Mesendoderm (in vitro differentiated cells): ENCODE results near the gene GJB2.

Experiments
- DNase-seq: peaks from one replicate; pipeline ENCODE4 v3.0.0; 2013
- H2AK5ac ChIP-seq: 2 replicates; pipeline ENCODE4 v1.6.1; 2013; ENCODE audit warnings: low read length, inconsistent platforms
- H2BK120ac ChIP-seq: 2 replicates; pipeline ENCODE4 v1.6.1; 2013; ENCODE audit warnings: low read depth, mild to moderate bottlenecking, low read length, moderate library complexity, mixed read lengths
- H2BK15ac ChIP-seq: replicated peaks from 2 replicates; pipeline ENCODE4 v1.6.1; 2013; ENCODE audit warnings: low read depth, mild to moderate bottlenecking, moderate library complexity
- H2BK5ac ChIP-seq: 2 replicates; pipeline ENCODE4 v1.6.1; 2013; ENCODE audit warnings: low read length, inconsistent platforms
- H3K18ac ChIP-seq: 2 replicates; pipeline ENCODE4 v1.6.1; 2013; ENCODE audit warnings: mild to moderate bottlenecking, low read length, mixed read lengths
- H3K23ac ChIP-seq: one replicate; pipeline ENCODE4 v1.6.1; 2013; ENCODE audit warnings: low read length
- H3K27ac ChIP-seq: 2 replicates; pipeline ENCODE4 v1.5.1; 2013; ENCODE audit warnings: low read depth, mild to moderate bottlenecking, inconsistent platforms, low read length, moderate library complexity
- H3K27me3 ChIP-seq: 2 replicates; pipeline ENCODE4 v1.6.1; 2013; ENCODE audit warnings: low read length, control low read depth, mild to moderate bottlenecking, inconsistent platforms; ENCODE audit not compliant: insufficient read depth, poor library complexity
- H3K36me3 ChIP-seq: 2 replicates; pipeline ENCODE4 v1.6.1; 2013; ENCODE audit warnings: low read length, inconsistent platforms; ENCODE audit not compliant: control insufficient read depth, insufficient read depth
- H3K4ac ChIP-seq: one replicate; pipeline ENCODE4 v1.6.1; 2013; ENCODE audit warnings: low read depth, mild to moderate bottlenecking, low read length, moderate library complexity
- H3K4me1 ChIP-seq: 2 replicates; pipeline ENCODE4 v1.6.1; 2013; ENCODE audit warnings: low read depth, low read length, inconsistent platforms; ENCODE audit not compliant: control insufficient read depth
- H3K4me2 ChIP-seq: 2 replicates; pipeline ENCODE4 v1.6.1; 2013; ENCODE audit warnings: low read length
- H3K4me3 ChIP-seq: 2 replicates; pipeline ENCODE4 v1.5.1; 2013; ENCODE audit warnings: mild to moderate bottlenecking, low read length
- H3K56ac ChIP-seq: one replicate; pipeline ENCODE4 v1.6.1; 2013; ENCODE audit warnings: low read length
- H3K79me1 ChIP-seq: 2 replicates; pipeline ENCODE4 v1.6.1; 2013; ENCODE audit warnings: low read length, inconsistent platforms
- H3K79me2 ChIP-seq: 2 replicates; pipeline ENCODE4 v1.6.1; 2013; ENCODE audit warnings: mild to moderate bottlenecking, low read length; ENCODE audit not compliant: control insufficient read depth, insufficient read depth
- H3K9ac ChIP-seq: 2 replicates; pipeline ENCODE4 v1.6.1; 2013; ENCODE audit warnings: low read length, inconsistent platforms
- H4K5ac ChIP-seq: one replicate; pipeline ENCODE4 v1.6.1; 2013; ENCODE audit warnings: low read length
- H4K8ac ChIP-seq: one replicate; pipeline ENCODE4 v1.6.1; 2013; ENCODE audit warnings: low read depth, mild to moderate bottlenecking, control low read depth, low read length, moderate library complexity
- WGBS: extraction: QIAGEN DNeasy Blood & Tissue Kit; methylation state at CpG from one replicate; pipeline ENCODE4 v1.1.7; 2013; ENCODE audit warnings: low lambda C conversion rate, missing lambda C conversion rate; ENCODE audit not compliant: insufficient coverage; ENCODE audit errors: extremely low coverage; 5-methylcytosine and 5-hydroxymethylcytosine counted together

Gene GJB2

DNA sequence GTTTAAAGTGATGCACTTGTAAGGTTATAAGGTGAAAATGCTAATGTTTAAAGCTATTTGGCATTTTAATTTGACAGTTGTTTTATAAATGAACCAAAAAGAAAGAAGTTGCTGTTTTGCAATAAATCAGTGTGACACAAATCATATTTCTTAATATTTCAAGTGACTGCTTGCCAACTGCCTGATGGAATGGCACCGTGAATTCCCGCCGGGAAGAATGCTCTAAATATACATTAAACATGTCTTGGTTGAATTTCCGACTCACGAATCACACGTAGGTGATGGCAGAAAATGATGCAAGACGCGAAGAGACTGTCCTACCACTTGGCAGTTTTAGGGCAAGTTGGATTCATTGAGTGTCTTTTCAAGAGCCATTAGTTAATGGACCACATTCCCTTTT lies 3.1 kb upstream of the GJB2 start:
- H3K56ac ChIP-seq = no peak overlapping the region
- H4K8ac ChIP-seq = no peak overlapping the region
- no peaks in the 10 kb centered on the region for H3K79me1 ChIP-seq
- H3K79me2 ChIP-seq = no peaks in the 10 kb centered on the region
- no peak overlapping the region for H2BK5ac ChIP-seq
- H3K27me3 ChIP-seq = peaks cover 39% of the 10 kb centered on the region
- no peak overlapping the region for H3K23ac ChIP-seq
- no peak overlapping the region for H2AK5ac ChIP-seq
- no peak for DNase-seq
- no peak overlapping the region for H3K9ac ChIP-seq
- H3K4me1 ChIP-seq = no peaks in the 10 kb centered on the region
- no peak overlapping the region for H2BK15ac ChIP-seq
- no peak overlapping the region for H3K18ac ChIP-seq
- H4K5ac ChIP-seq = no peak overlapping the region
- H3K4ac ChIP-seq = no peak overlapping the region
- no peak overlapping the region for H3K4me3 ChIP-seq
- no CpG with 5 or more reads among the region's 8 CpGs for WGBS
- no peak overlapping the region for H3K27ac ChIP-seq
- H3K36me3 ChIP-seq = no peaks in the 10 kb centered on the region
- no peak overlapping the region for H3K4me2 ChIP-seq
- no peak overlapping the region for H2BK120ac ChIP-seq

DNA sequence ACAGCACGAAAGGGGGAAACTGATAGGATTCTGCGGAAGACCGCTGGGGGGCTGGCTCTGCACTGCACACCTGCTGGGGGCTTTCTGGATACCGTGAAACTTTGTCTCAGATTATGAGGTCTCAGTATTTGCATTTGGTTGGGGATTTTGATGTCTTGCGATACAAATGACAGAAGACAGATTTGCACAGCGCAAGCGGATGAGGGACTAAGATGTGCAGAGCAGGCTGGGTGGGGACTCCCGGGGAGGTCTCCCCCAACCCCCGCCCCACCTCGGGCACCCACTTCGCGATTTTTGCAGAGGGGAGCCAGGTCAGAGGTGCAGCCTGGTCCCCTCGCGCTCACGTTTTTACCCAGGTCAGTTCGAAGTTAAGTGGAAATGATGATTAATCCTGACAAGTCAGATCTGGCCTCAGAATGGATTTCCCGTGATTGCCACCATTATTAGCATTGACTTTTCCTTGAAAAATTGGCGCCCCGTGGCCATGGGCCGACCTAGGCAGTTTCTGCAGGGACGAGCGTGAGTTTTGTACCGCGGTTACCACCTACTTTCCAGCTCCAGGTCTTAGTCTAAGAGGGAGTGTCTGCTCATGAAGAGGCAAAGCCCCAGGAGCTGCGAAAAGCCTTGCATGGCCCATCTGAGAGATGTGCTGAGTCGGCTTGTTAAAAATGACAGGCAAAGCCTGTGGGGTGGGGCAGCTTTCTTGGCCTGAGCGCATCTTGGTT lies 1.3 kb upstream of the GJB2 start:
- no peak for DNase-seq
- Histone ChIP-seq H3K56ac (no peak overlapping the region), H3K4ac (no peak overlapping the region), H3K27ac (no peak overlapping the region), H2BK120ac (no peak overlapping the region), H3K4me3 (no peak overlapping the region), H3K18ac (no peak overlapping the region), H3K23ac (no peak overlapping the region), H3K27me3 (peaks cover 43% of the 10 kb centered on the region), H2BK15ac (no peak overlapping the region), H4K5ac (no peak overlapping the region), H3K36me3 (no peaks in the 10 kb centered on the region), H2AK5ac (no peak overlapping the region), H3K4me1 (no peaks in the 10 kb centered on the region), H2BK5ac (no peak overlapping the region), H3K4me2 (no peak overlapping the region), H4K8ac (no peak overlapping the region), H3K79me2 (no peaks in the 10 kb centered on the region), H3K79me1 (no peaks in the 10 kb centered on the region), H3K9ac (no peak overlapping the region)
- WGBS = no CpG with 5 or more reads among the region's 27 CpGs

DNA sequence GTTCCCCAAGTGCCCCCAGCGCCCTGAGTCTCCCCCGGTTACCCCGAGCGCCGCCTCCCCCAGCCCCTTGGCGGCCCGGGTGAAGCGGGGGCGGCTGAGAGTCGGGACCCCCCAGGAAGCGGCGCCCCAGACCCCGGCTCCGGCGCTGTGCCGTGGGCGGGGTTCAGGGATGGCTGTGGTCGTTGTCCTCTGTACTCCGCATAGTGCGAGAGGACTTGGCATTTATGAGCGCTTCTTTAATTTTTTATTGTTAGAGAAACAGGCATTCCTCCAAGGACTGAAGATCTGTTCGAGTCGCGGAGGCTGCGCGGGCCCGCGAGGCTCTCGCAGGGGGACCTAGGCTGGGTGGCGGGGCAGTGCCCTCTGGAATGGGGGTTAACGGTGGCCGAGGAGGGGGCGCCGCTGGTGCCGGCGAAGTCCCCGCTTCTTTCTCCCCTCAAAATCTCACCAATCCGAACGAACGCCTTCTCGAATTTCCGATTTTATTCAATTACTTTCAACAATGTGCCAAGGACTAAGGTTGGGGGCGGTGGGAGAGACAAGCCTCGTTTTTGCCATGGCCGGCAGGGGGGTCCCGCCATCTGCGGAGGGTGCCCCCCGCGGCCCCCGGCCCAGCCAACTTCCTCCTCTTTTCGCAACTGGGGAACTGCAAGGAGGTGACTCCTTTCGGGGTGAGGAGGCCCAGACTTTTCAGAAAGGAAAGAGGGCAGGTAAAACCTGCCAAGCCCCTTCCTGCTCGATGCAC lies 596 bp upstream of the GJB2 start:
- no peak overlapping the region for H2AK5ac ChIP-seq
- H3K4me2 ChIP-seq = peak overlapping the region; percentile 19
- no peak overlapping the region for H2BK15ac ChIP-seq
- H3K36me3 ChIP-seq = no peaks in the 10 kb centered on the region
- no peak for DNase-seq
- no peak overlapping the region for H3K4me3 ChIP-seq
- H3K9ac ChIP-seq = no peak overlapping the region
- H3K27me3 ChIP-seq = peaks cover 43% of the 10 kb centered on the region
- H3K23ac ChIP-seq = no peak overlapping the region
- H2BK120ac ChIP-seq = no peak overlapping the region
- no peak overlapping the region for H2BK5ac ChIP-seq
- H3K18ac ChIP-seq = peak overlapping the region; percentile 33
- H3K4me1 ChIP-seq = no peaks in the 10 kb centered on the region
- H3K79me1 ChIP-seq = no peaks in the 10 kb centered on the region
- no CpG with 5 or more reads among the region's 53 CpGs for WGBS
- H4K5ac ChIP-seq = no peak overlapping the region
- H3K4ac ChIP-seq = no peak overlapping the region
- no peaks in the 10 kb centered on the region for H3K79me2 ChIP-seq
- no peak overlapping the region for H4K8ac ChIP-seq
- no peak overlapping the region for H3K56ac ChIP-seq
- H3K27ac ChIP-seq = no peak overlapping the region

DNA sequence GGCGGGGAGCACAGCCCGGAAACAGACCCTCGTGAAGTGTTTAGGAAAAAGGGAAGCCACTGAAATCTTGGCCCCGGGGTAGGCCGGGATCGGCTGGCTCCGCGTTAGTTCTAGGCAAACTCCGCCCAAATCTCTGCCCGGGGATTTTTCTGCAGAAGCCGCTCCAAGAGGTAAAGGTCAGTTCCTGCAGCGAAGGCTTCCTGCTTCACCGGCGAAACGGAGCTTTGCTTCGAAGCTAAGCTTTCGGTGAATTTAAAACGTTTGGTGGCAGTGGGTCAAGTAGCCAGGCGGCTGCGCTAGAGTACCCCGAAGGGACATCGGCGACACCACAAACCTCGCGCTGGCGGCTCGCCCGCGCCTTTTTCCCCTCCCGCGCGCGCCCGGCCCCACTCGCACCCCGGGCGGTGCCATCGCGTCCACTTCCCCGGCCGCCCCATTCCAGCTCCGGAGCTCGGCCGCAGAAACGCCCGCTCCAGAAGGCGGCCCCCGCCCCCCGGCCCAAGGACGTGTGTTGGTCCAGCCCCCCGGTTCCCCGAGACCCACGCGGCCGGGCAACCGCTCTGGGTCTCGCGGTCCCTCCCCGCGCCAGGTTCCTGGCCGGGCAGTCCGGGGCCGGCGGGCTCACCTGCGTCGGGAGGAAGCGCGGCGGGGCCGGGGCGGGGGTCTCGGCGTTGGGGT lies 441 bp downstream of the GJB2 start:
- Histone ChIP-seq H3K79me1 (no peaks in the 10 kb centered on the region), H3K4me3 (no peak overlapping the region), H2BK5ac (no peak overlapping the region), H4K8ac (no peak overlapping the region), H3K4me1 (no peaks in the 10 kb centered on the region), H3K23ac (no peak overlapping the region), H3K27me3 (peaks cover 43% of the 10 kb centered on the region), H3K27ac (no peak overlapping the region), H3K36me3 (no peaks in the 10 kb centered on the region), H3K18ac (peak overlapping the region; percentile 33), H3K56ac (peak overlapping the region; percentile 66), H2AK5ac (no peak overlapping the region), H2BK120ac (no peak overlapping the region), H3K4me2 (peak overlapping the region; percentile 71), H3K4ac (no peak overlapping the region), H2BK15ac (no peak overlapping the region), H3K9ac (peak overlapping the region; percentile 30), H3K79me2 (no peaks in the 10 kb centered on the region), H4K5ac (no peak overlapping the region)
- peak; percentile 72 for DNase-seq
- WGBS = no CpG with 5 or more reads among the region's 73 CpGs

DNA sequence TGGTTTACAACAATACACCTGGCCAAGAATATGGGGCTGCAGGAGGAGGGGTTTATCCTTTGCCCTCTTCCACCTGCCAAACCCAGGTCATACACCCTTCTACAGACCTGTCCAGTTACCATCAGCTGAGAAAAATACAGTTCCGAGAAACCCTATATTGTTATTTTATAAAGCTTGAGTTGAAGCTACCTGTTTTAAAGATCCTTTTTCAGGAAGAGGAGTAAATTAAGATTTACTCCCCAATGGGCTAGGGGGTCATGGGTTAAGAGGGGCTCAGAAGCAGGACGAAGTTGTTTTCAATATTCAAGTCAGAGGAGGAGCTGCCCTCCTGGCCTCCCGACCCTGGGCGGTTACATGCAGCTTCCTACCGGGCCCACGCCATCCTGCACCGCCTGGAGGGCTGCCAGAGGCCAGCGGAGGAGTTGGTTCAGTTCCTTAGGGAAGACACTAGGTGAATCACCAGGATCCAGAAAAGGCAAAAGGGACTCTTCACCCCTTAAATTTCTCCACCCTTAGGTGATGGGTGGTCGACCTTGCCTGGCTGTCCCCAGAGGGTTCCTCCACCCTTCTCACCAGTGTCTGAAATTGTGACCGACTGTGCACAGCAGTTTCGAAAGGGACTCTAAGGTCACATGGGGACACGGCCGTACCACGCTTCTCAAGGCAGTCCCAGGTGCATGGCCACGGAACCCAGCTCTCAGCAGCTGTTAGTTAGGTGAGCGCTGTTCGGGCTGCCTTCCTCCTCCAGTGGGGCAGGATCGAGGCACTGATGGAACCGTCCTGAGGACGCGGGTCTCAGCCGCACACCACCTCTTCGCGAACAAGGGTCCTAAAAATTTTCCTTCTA lies 1.2 kb downstream of the GJB2 start:
- no peak for DNase-seq
- Histone ChIP-seq H2BK15ac (no peak overlapping the region), H3K56ac (peak overlapping the region; percentile 66), H3K4me1 (no peaks in the 10 kb centered on the region), H3K23ac (peak overlapping the region; percentile 81), H3K79me1 (no peaks in the 10 kb centered on the region), H3K18ac (no peak overlapping the region), H3K36me3 (no peaks in the 10 kb centered on the region), H3K9ac (peak overlapping the region; percentile 30), H3K79me2 (no peaks in the 10 kb centered on the region), H4K5ac (no peak overlapping the region), H3K4me3 (no peak overlapping the region), H3K4ac (no peak overlapping the region), H3K4me2 (peak overlapping the region; percentile 71), H4K8ac (no peak overlapping the region), H2BK5ac (no peak overlapping the region), H3K27me3 (peaks cover 43% of the 10 kb centered on the region), H2BK120ac (no peak overlapping the region), H2AK5ac (no peak overlapping the region), H3K27ac (no peak overlapping the region)
- WGBS = no CpG with 5 or more reads among the region's 24 CpGs
